Measurements from ENCODE around the gene CRTC3.

CRTC3 gene

GRCh38 chr15:90596943-90597342 lies 67.2 kb downstream of the CRTC3 start:
- no peak for DNase-seq

GRCh38 chr15:90597577-90597976 lies 67.9 kb downstream of the CRTC3 start:
- DNase-seq, result no peak

DNA sequence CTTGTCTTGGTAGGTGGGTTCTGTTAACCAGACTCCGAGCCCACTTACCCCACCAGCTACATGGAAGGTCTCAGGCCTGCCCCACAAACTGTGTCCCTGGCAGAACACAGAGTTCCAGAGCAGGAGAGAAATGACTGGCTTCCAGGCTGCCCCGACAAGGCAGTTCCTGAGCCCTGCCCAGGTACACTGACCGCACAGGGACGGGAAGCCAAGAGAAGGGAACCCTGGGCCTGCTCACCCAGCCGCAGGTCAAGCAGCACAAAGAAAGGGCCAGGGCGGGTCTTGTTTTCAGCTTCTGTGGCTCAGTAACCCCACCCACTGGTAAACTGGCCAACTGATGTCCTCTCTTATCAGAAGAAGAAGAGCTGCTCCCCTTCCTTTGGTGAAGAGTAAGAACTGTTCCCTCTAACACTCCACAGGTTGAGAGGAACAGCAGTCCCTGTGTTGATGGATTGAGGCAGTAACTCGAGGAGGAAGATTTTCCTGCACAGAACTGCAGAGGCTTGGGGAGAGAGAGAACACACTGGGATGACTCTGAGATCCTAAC lies 68.4 kb downstream of the CRTC3 start:
- no peak for DNase-seq

- DNase-seq, result no peak
Observed at GRCh38 chr15:90598679-90599078, 69.0 kb downstream of the CRTC3 start.

DNA sequence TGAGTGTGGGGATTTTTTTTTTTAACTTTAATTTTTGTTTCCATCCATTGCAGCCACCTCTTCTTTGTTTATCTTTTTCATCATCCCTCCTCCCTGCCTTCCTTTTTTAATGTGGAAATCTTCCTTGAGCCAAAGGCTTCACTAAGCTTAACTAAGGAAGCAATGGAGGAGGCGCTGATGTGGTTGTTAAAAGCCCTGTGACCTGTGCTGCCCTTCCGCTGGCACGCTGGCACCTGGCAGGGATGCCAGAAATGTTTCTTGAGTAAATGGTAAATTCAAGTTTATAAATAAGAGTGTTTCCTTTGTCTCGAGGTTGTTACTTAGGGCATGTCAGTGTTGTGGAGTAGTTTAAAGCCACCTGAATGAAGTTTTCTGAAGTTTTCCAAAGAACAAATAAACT lies 69.4 kb downstream of the CRTC3 start:
- no peak for DNase-seq

DNA sequence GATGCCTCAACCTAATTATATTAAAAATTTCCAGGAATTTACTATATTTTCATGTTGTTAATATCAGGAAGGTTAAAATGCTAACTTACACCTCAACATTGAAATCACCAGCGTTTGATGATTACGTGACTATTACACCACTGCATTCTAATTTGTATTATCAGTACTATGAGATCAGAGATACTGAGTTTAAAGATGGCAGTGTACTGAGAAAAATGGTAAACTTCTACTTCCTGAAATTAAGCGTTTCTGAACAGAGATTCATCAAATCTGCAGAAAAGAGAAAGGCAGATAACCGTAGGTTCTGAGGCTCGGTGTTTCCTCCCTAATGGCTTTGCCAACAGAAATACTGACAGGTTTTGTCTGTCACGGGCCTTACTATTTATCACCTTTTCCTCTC lies 69.9 kb downstream of the CRTC3 start:
- DNase-seq, result no peak

DNA sequence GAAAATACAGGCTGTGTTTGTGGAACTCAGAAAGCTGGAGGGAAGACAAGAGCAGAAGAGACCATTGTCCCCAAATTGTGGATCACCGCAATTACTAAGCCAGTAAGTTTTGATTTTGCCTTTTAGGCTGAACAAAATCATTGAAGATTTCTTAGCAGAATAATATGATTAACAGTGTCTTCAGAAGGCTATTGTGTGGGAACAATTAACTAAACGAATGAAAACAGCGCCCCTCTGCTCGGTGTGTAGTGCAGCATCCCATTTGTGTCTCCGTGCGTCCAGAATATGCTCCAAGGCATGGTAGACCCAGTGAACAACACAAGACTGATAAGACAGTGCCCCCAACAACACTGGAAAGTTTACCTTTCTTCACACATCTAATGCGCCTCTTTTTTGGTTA lies 71.2 kb downstream of the CRTC3 start:
- no peak for DNase-seq

DNA sequence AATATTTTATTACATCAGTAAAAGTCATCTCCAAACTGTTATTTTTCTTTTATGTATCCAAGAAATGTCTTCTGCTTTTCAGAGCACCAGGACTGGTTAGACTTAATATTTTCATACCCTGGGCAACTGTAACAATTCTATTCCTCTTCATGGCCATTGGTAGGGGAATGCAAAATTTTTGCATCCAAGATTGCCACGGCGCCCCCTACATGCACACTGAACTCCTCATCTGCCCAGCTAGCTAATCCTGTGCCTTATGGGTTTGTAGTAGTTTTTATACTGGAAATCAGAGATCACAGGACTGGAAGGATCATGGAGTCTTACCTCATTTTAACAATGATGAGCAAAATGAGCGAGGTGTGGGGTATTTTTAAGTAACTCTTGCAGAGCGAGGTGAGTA lies 74.2 kb downstream of the CRTC3 start:
- DNase-seq, result no peak

DNA sequence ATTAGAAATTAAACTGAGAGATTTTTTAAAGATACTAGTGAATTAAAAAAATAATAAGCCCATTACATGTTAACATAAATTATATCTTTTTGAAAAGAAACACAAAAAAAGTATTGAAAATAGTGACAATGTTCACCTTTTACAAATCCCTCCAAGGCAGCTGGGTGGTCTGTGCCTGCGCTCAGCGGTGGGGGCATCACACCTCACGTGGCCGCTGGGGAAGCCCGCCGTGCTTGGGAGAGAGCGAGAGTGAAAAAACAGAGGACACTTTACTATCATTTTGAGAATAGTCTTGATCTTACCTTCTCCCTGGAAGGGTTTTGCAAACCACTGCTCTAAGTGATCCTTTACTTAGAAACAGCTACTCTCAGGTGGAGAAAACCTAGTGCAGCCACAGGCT lies 76.9 kb downstream of the CRTC3 start:
- DNase-seq, result no peak

DNA sequence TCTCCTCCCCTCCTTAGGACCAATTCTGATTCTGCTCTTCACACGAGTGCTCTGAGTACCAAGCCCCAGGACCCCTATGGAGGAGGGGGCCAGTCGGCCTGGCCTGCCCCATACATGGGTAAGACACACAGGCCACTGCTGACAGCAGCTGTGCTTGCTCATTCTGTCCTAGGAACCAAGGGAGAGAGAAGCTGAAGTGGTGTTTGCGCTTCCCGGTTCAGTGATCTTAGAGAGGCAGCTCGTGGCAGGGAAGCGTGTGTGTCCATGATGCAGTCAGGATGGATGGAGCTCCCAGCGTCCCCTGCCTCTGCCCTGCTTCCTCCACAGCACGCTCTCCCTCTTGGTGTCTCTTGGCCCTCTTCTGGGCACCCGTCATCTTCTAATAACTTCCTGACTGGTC lies 77.6 kb downstream of the CRTC3 start:
- peak; percentile 70 for DNase-seq

GRCh38 chr15:90609242-90610180 lies 79.8 kb downstream of the CRTC3 start:
- no peak for DNase-seq

GRCh38 chr15:90610190-90610589 lies 80.5 kb downstream of the CRTC3 start:
- DNase-seq, result no peak

GRCh38 chr15:90611157-90611556 lies 81.4 kb downstream of the CRTC3 start:
- no peak for DNase-seq

- no peak for DNase-seq
Observed at GRCh38 chr15:90617171-90617570, 87.4 kb downstream of the CRTC3 start.

DNA sequence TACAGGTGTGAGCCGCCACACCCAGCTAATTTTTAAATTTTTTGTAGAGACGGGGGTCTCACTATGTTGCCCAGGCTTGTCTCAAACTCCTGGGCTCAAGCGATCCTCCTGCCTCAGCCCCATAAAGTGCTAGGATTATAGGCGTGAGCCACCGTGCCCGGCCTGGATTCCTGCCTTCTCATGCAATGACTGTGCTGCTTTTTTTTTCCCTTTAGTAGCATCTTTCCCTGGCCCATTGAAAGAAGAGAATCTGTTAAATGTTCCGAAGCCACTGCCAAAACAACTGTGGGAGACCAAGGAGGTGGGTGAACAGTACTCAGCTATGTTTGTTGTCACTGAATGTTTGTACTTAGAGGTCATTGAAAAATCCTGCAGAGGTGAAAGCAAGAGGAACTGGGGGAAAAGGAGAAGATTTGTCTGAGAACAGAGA lies 88.0 kb downstream of the CRTC3 start:
- DNase-seq, result no peak

DNA sequence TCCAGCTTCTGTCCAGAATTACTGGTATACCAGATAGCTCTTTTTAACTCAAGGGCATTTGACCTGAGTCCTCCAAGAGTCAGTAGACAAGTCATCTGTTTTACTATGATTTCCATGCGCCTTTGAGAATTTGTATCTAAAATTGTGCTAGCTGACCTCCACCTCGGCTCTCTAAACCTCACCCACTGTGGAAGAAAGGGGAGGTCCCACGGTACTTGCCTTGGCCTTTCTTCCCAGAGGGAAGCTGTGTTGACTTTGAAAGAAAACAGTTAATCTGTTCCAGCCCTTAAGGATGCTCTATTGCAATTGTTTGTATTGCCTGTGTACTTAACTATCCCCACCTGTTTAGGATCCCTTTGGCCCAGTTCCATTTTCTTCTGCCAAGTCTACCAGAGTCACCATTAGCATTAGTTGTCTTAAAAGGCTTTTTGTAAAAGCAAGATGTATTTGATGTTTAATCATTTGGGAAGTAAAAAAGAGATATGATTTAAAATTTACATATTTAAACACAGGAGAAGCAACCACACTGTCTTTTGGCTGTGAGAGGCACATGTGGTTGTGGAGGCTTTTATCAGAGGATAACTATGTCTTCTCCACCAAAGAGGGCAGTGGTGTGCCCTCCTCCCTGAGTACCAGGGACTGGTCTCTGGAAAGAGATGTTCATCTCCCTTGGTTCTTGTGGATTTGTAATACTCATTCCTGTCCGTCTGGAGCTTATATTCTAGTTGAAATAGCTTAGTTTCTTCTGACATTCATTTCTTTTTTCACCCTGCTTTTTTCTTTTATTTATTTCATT lies 88.8 kb downstream of the CRTC3 start:
- DNase-seq, result peak; percentile 21

- DNase-seq, result no peak
Observed at GRCh38 chr15:90619468-90619867, 89.7 kb downstream of the CRTC3 start.

- no peak for DNase-seq
Observed at GRCh38 chr15:90619939-90620338, 90.2 kb downstream of the CRTC3 start.

GRCh38 chr15:90620379-90621067 lies 90.8 kb downstream of the CRTC3 start:
- DNase-seq, result no peak

DNA sequence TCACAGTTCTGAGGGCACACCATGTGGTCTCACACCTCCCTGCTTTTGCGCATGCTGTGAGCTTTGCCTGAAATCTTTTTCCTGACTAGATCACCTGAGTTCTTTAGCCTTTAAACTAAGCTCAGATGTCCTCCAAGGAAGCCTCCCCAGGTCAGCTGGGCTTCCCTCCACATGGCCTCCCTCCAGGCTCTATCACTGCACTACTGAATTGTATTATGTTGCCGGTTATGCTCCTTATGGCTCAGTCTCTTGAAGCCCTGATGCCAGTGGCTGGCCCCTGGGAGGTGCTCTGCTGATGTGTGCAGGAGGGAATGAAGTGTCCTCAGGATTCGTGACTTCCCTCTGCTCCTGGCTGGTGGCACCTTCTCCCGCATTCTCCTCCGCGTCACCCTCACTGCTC lies 94.1 kb downstream of the CRTC3 start:
- DNase-seq, result no peak

DNA sequence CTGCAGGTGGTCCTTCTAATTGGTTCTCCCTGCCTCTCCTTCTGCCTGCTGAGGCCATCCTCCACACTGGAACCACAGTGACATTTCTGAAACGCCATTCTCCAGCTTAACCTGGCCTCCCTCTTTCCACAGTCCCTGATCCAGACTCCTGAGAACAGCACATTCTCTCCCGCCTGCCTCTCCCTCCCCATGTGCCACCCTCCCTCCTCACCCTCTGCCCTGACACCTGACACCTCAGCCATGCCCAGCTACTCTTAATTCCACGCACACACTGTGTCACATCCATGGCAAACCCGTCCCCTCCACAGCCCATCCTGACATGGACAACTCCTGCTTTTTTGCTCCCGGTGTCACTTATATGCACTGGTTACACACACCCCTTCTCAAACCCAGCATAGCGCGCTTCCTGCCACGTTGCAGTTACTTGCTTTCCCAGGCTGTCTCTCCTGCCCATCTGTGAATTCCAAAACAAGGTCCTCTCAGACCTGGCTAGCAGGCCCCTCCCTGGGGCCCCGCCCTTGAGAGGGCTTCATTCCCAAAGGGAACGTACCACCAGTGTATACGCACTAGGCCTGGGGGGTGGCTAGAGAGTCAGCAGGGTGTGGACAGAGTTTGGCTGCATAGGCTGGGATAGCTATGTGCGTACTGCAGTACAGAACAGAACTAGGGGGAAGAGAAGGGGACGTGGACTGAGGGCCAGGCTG lies 94.7 kb downstream of the CRTC3 start:
- no peak for DNase-seq

DNA sequence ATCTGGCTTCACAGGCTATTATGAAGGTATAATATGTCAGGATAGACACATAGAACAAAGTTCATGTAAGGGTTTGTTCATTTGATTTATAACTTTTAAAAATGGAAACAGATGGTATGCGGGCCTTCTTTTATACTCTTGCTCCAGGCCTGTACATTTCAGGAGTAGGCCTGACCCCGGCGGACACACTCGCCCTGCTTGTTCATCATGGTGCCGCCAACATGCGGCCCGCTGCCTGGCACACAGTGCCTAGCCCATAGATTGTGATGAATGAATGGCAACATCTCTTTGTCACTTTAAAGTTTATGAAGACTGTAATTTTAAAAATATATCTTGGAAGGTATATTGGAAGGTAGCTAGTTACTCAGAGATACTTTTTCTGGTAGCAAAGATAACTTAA lies 95.3 kb downstream of the CRTC3 start:
- no peak for DNase-seq

- no peak for DNase-seq
Observed at GRCh38 chr15:90629217-90629616, 99.5 kb downstream of the CRTC3 start.
